RWPE2 (cell line): ENCODE measurements around the gene FLT4.

ENCODE experiments used
- ATAC-seq: fragments of 200-7000 bp; cut with Tn5 transposase; 3 replicates; pipeline ENCODE4 v1.9.1; 2021; ENCODE audit warnings: low read depth
- DNase-seq: peaks from one replicate; pipeline ENCODE4 v3.0.0-alpha.2; 2020; ENCODE audit warnings: low spot score
- H3K27ac ChIP-seq: fragments of 450-650 bp; 2 replicates; pipeline ENCODE4 v1.5.1; 2017; ENCODE audit warnings: mild to moderate bottlenecking; ENCODE audit not compliant: poor library complexity, severe bottlenecking
- H3K27me3 ChIP-seq: fragments of 250-450 bp; sonication (Bioruptor Pico); 2 replicates; pipeline ENCODE4 v1.5.1; 2021; ENCODE audit warnings: mild to moderate bottlenecking, moderate library complexity; ENCODE audit not compliant: insufficient read depth, poor library complexity, severe bottlenecking
- H3K36me3 ChIP-seq: fragments of 250-450 bp; sonication (Bioruptor Pico); 2 replicates; pipeline ENCODE4 v1.5.1; 2020; ENCODE audit warnings: low read depth, mild to moderate bottlenecking, moderate library complexity
- H3K4me1 ChIP-seq: fragments of 250-450 bp; sonication (Bioruptor Pico); 2 replicates; pipeline ENCODE4 v1.5.1; 2021; ENCODE audit warnings: mild to moderate bottlenecking, moderate library complexity; ENCODE audit not compliant: insufficient read depth, poor library complexity, severe bottlenecking
- H3K4me3 ChIP-seq: fragments of 250-450 bp; sonication (Bioruptor Pico); 2 replicates; pipeline ENCODE4 v1.5.1; 2021; ENCODE audit warnings: mild to moderate bottlenecking, moderate library complexity; ENCODE audit not compliant: severe bottlenecking
- H3K9me3 ChIP-seq: fragments of 250-450 bp; sonication (Bioruptor Pico); 2 replicates; pipeline ENCODE4 v1.5.1; 2021; ENCODE audit warnings: mild to moderate bottlenecking, moderate library complexity; ENCODE audit not compliant: severe bottlenecking
- CTCF ChIP-seq: fragments of 450-650 bp; IDR thresholded peaks from one replicate; pipeline ENCODE4 v1.5.1; 2017; ENCODE audit warnings: mild to moderate bottlenecking, moderate library complexity; ENCODE audit not compliant: poor library complexity, severe bottlenecking

The FLT4 gene

GRCh38 chr5:180603076-180603594 lies 46.3 kb downstream of the FLT4 start:
- no peak for TF ChIP-seq CTCF
- Histone ChIP-seq H3K9me3 (no peaks in the 10 kb centered on the region), H3K4me3 (no peak overlapping the region), H3K27me3 (peaks cover 17% of the 10 kb centered on the region), H3K4me1 (no peaks in the 10 kb centered on the region), H3K36me3 (no peaks in the 10 kb centered on the region), H3K27ac (no peak overlapping the region)
- DNase-seq (peak; percentile 71), ATAC-seq (no peak)

DNA sequence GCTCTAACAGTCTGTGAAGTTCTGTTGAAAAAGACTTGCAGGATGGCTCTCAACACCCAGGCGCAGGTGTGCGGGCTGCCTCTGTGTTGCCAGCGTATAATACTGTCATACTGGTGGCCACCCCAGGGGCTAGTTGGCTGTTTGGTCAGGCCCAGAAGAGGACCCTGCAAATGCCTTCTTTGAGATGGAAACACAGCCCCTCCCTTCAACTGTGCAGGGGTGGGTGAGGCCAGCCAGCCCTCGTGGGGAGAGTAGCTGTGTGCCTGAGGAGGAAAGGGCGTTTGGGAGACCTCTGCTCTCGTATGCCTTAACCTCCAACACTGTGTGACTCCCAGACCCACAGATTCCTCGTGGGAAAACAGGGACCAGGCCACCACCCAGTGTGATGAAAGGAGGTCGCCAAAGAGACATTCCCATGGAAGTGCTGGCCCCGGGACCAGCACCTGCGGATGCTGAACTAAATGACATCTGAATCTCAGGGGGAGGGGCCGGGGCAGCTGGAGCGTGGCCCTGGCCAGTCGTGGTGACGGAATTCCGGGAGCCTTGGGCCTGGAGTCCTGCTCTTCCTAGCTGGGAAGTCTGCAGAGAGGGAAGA lies 46.8 kb downstream of the FLT4 start:
- Histone ChIP-seq H3K9me3 (no peaks in the 10 kb centered on the region), H3K27me3 (peaks cover 17% of the 10 kb centered on the region), H3K4me1 (no peaks in the 10 kb centered on the region), H3K36me3 (no peaks in the 10 kb centered on the region), H3K4me3 (no peak overlapping the region), H3K27ac (no peak overlapping the region)
- DNase-seq: no peak
- ATAC-seq: no peak
- no peak for TF ChIP-seq CTCF

DNA sequence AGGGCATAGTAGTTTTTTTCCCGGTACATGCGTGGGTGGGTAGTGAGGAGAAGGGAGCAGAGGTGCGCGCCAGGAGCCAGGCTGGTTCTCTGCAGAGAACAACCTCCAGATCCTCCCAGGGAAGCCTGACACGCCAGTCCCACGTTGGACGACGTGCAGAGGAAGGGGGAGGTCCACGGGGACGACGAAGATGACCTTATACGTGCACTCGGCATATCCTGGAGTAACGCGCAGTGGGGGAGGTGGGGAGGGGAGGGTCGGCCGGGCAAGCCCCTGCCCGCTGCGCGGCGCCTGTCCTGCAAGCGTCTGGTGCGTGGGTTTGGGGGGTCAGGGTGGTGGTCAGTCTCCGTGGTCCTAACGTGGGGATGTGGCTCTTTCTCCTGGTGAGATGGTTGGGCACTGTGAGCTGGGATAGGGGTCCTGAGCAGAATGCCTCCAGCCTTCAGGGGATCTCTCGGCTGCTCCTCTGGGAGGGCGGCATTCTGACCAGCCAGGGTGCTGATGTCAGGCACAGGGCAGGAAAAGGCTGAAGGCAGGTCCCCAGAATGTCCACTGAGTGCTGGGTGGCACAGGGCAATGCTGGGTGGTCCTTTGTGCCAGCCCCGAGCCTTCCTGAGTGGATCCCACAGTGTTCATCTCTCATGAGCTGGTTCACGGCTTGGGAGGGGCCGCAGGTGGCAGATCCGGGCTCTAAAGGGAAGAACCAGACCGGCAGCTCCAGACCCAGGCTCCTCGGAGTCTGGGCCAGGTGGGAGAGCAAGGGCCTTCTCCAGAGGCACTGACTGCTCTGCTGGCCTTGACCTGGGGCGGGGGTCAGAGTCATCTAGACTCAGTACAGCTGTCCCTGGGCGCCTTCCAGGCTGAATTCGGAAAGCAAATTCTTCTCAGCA lies 47.6 kb downstream of the FLT4 start:
- Histone ChIP-seq H3K27me3 (peaks cover 17% of the 10 kb centered on the region), H3K36me3 (no peaks in the 10 kb centered on the region), H3K4me3 (no peak overlapping the region), H3K9me3 (no peaks in the 10 kb centered on the region), H3K4me1 (no peaks in the 10 kb centered on the region), H3K27ac (no peak overlapping the region)
- TF ChIP-seq CTCF: no peak
- ATAC-seq (no peak), DNase-seq (peak; percentile 66)

DNA sequence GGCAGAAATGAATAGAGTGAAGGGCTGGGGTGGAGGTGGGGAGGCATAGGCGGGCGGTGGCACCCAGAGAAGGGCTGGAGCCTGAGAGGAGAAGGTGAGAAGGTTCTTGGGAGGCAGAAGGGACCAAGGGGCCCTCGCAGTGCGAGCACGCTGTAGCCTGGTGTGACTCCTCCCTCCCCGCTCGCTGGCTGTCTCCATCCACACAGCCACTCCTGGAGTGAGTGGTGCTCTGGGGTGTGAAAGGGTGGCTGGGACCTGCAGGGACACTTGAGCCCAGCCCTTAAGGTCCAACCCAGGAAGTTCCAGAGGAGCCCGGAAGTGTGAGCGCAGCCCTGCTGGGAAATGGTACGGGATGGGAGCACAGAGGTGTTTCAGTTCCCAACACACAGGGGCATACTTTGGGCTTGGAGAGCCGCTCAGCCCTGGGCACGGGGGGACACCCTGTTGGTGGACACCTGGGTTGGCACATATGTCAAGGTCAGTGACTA lies 48.8 kb downstream of the FLT4 start:
- no peak for TF ChIP-seq CTCF
- H3K4me1 ChIP-seq: no peaks in the 10 kb centered on the region
- peaks cover 16% of the 10 kb centered on the region for H3K27me3 ChIP-seq
- ATAC-seq (no peak), DNase-seq (peak; percentile 58)
- H3K27ac ChIP-seq: no peak overlapping the region
- H3K4me3 ChIP-seq: no peak overlapping the region
- H3K36me3 ChIP-seq: no peaks in the 10 kb centered on the region
- no peaks in the 10 kb centered on the region for H3K9me3 ChIP-seq
